ENCODE data around the gene DMAC2L. TPM values are rescaled to one million over a fixed set of nuclear protein-coding genes. Genes with fewer than 3 reads are reported as not detected.
"Not testable (repeated sequence)": the region's sequence is repeated elsewhere in the genome, so short reads cannot be mapped to it uniquely, and the experiment has no call there.

Gene DMAC2L
- total RNA-seq, 1 experiment from 2014 or later, result 16.3 TPM

GRCh38 chr14:50353126-50353525, 41.0 kb downstream of the DMAC2L start:
- Mint-ChIP-seq H3K27me3 (ENCODE audit: insufficient read depth, unreplicated experiment) (no peaks in the 10 kb centered on the region), H3K4me3 (ENCODE audit: unreplicated experiment) (no peak overlapping the region), H3K36me3 (ENCODE audit: insufficient read depth, unreplicated experiment) (peaks cover 6% of the 10 kb centered on the region), H3K27ac (ENCODE audit: low read depth, unreplicated experiment) (no peak overlapping the region), H3K9me3 (ENCODE audit: unreplicated experiment) (no peaks in the 10 kb centered on the region), H3K4me1 (ENCODE audit: insufficient read depth, unreplicated experiment) (no peaks in the 10 kb centered on the region)
- no TSS peak for BruUV-seq (replicated peaks)
- DNase-seq (ENCODE audit: unreplicated experiment), result no peak
- intact Hi-C loops (cut with micrococcal nuclease), result no loop called here
- TF ChIP-seq CTCF (IDR thresholded peaks at IDR 0.05; ENCODE audit: unreplicated experiment), result no peak
- CTCF ChIA-PET, result interaction anchor here (1.2 kb wide), 1 partner anchor 33 kb away, joined by 4 read pairs; no protein-coding TSS in a partner anchor
- POLR2A ChIA-PET, result interaction anchor here (0.6 kb wide), 1 partner anchor 267 kb away, joined by 3 read pairs; no protein-coding TSS in a partner anchor

- intact Hi-C loops (cut with micrococcal nuclease), result no loop called here
- no peak for TF ChIP-seq CTCF (IDR thresholded peaks at IDR 0.05; ENCODE audit: unreplicated experiment)
- H3K27me3 Mint-ChIP-seq (ENCODE audit: insufficient read depth, unreplicated experiment), result no peaks in the 10 kb centered on the region
- CTCF ChIA-PET, result interaction anchor here (1.2 kb wide), 1 partner anchor 35 kb away, joined by 4 read pairs; no protein-coding TSS in a partner anchor
- H3K4me1 Mint-ChIP-seq (ENCODE audit: insufficient read depth, unreplicated experiment), result no peaks in the 10 kb centered on the region
- DNase-seq (ENCODE audit: unreplicated experiment), result no peak
- peaks cover 6% of the 10 kb centered on the region for H3K36me3 Mint-ChIP-seq (ENCODE audit: insufficient read depth, unreplicated experiment)
- no peaks in the 10 kb centered on the region for H3K9me3 Mint-ChIP-seq (ENCODE audit: unreplicated experiment)
- POLR2A ChIA-PET, result interaction anchor here (0.7 kb wide), 1 partner anchor 74 kb away, joined by 3 read pairs; no protein-coding TSS in a partner anchor
- no peak overlapping the region for H3K4me3 Mint-ChIP-seq (ENCODE audit: unreplicated experiment)
- H3K27ac Mint-ChIP-seq (ENCODE audit: low read depth, unreplicated experiment), result no peak overlapping the region
- BruUV-seq (replicated peaks), result no TSS peak
Observed at GRCh38 chr14:50354527-50354926, 42.4 kb downstream of the DMAC2L start.

- DNase-seq (ENCODE audit: unreplicated experiment), result no peak
- intact Hi-C loops (cut with micrococcal nuclease), result no loop called here
- no peaks in the 10 kb centered on the region for H3K27me3 Mint-ChIP-seq (ENCODE audit: insufficient read depth, unreplicated experiment)
- CTCF ChIA-PET, result interaction anchor here (0.6 to 0.8 kb wide), 2 partner anchors 8 to 29 kb away, joined by 3 read pairs; no protein-coding TSS in a partner anchor
- TF ChIP-seq CTCF (IDR thresholded peaks at IDR 0.05; ENCODE audit: unreplicated experiment), result no peak
- no peak overlapping the region for H3K27ac Mint-ChIP-seq (ENCODE audit: low read depth, unreplicated experiment)
- POLR2A ChIA-PET, result no interaction called here
- peaks cover 6% of the 10 kb centered on the region for H3K36me3 Mint-ChIP-seq (ENCODE audit: insufficient read depth, unreplicated experiment)
- BruUV-seq (replicated peaks), result no TSS peak
- no peaks in the 10 kb centered on the region for H3K9me3 Mint-ChIP-seq (ENCODE audit: unreplicated experiment)
- H3K4me3 Mint-ChIP-seq (ENCODE audit: unreplicated experiment), result no peak overlapping the region
- peaks cover under 1% of the 10 kb centered on the region for H3K4me1 Mint-ChIP-seq (ENCODE audit: insufficient read depth, unreplicated experiment)
Observed at GRCh38 chr14:50355692-50356091, 43.6 kb downstream of the DMAC2L start.

- POLR2A ChIA-PET; H3K36me3 Mint-ChIP-seq (ENCODE audit: insufficient read depth, unreplicated experiment); H3K4me1 Mint-ChIP-seq (ENCODE audit: insufficient read depth, unreplicated experiment); H3K4me3 Mint-ChIP-seq (ENCODE audit: unreplicated experiment); H3K27ac Mint-ChIP-seq (ENCODE audit: low read depth, unreplicated experiment); H3K9me3 Mint-ChIP-seq (ENCODE audit: unreplicated experiment); intact Hi-C loops (cut with micrococcal nuclease); BruUV-seq (replicated peaks); DNase-seq (ENCODE audit: unreplicated experiment); H3K27me3 Mint-ChIP-seq (ENCODE audit: insufficient read depth, unreplicated experiment): not testable (repeated sequence)
- CTCF ChIA-PET, result interaction anchor here (0.6 to 0.9 kb wide), 3 partner anchors 9 to 29 kb away, joined by 3 read pairs; no protein-coding TSS in a partner anchor
Observed at GRCh38 chr14:50356283-50356682, 44.2 kb downstream of the DMAC2L start.

- no peak overlapping the region for H3K4me3 Mint-ChIP-seq (ENCODE audit: unreplicated experiment)
- no peaks in the 10 kb centered on the region for H3K9me3 Mint-ChIP-seq (ENCODE audit: unreplicated experiment)
- H3K4me1 Mint-ChIP-seq (ENCODE audit: insufficient read depth, unreplicated experiment), result peaks cover 5% of the 10 kb centered on the region
- ChIA-PET POLR2A (no interaction called here), CTCF (interaction anchor here (0.9 to 1.0 kb wide), 2 partner anchors 8 to 36 kb away, joined by 3 read pairs; no protein-coding TSS in a partner anchor)
- no peaks in the 10 kb centered on the region for H3K27me3 Mint-ChIP-seq (ENCODE audit: insufficient read depth, unreplicated experiment)
- intact Hi-C loops (cut with micrococcal nuclease), result no loop called here
- DNase-seq (ENCODE audit: unreplicated experiment), result no peak
- no peak overlapping the region for H3K27ac Mint-ChIP-seq (ENCODE audit: low read depth, unreplicated experiment)
- no peak for TF ChIP-seq CTCF (IDR thresholded peaks at IDR 0.05; ENCODE audit: unreplicated experiment)
- no TSS peak for BruUV-seq (replicated peaks)
- H3K36me3 Mint-ChIP-seq (ENCODE audit: insufficient read depth, unreplicated experiment), result peaks cover 6% of the 10 kb centered on the region
Observed at GRCh38 chr14:50357124-50357523, 45.0 kb downstream of the DMAC2L start.
